HCT116 (cell line): Measurements from ENCODE around the gene TTLL3. TPM values are rescaled to one million over a fixed set of nuclear protein-coding genes. Genes with fewer than 3 reads are reported as not detected.
A peak's percentile ranks its signal among the peaks of the same experiment; 100 is the strongest.

Source experiments
- ATAC-seq: fragments of 200-7000 bp; cut with Tn5 transposase; 2 replicates; pipeline ENCODE4 v1.9.1; 2020; ENCODE audit warnings: mild to moderate bottlenecking, moderate library complexity
- BruUV-seq: library from RNA; stranded (reverse); fragments of 400-500 nt; replicated peaks from 2 replicates; lab custom pipeline; 2021; lab: Mats Ljungman, UMichigan
- CTCF ChIA-PET: fragments of 300-600 bp; sonication (Branson Sonifier 250); formaldehyde crosslinking; loops from one replicate; lab custom pipeline; 2021; ENCODE audit warnings: antibody characterized with exemption; lab: Charles Lee
- POLR2A ChIA-PET: fragments of 300-600, 350-600 bp; sonication (Branson Sonifier 250); formaldehyde crosslinking; loops from one replicate; lab custom pipeline; 2021; ENCODE audit warnings: antibody characterized with exemption; lab: Charles Lee
- RAD21 ChIA-PET, 2 experiments: fragments of 300-600 bp; sonication (Branson Sonifier 250); formaldehyde crosslinking; loops; one replicate each; lab custom pipeline; 2023; ENCODE audit warnings: low total read pairs in 2 of 2; ENCODE audit not compliant: uncharacterized antibody in 2 of 2, unreplicated experiment in 2 of 2, low non-redundant PET in 1 of 2; lab: Charles Lee
- DNase-seq: peaks from one replicate; pipeline ENCODE4 v3.0.0-alpha.2; 2010; ENCODE audit warnings: low read depth, low spot score
- H2AFZ ChIP-seq: fragments of 200-600 bp; shearing (Covaris generic), sonication (generic); 2 replicates; pipeline ENCODE4 v1.6.1; 2017; ENCODE audit warnings: low read depth, mixed run types, mixed read lengths, antibody characterized with exemption, low read length; ENCODE audit not compliant: poor library complexity, severe bottlenecking
- H3K27ac ChIP-seq: 2 replicates; pipeline ENCODE4 v1.5.1; 2012; ENCODE audit warnings: low read depth, low read length
- H3K27me3 ChIP-seq: fragments of 200-600 bp; sonication (generic); 2 replicates; pipeline ENCODE4 v1.6.1; 2016; ENCODE audit warnings: mixed run types, low read length, mixed read lengths; ENCODE audit not compliant: insufficient read depth
- H3K36me3 ChIP-seq, 2 experiments: fragments of 200-500 bp in 1 of 2; fragments of 200-600 bp in 1 of 2; sonication (Bioruptor generic) in 1 of 2; sonication (generic) in 1 of 2; 2 replicates each; pipeline versions ENCODE4 v1.5.1 to v1.6.1; 2014 to 2016; ENCODE audit warnings: low read length in 2 of 2, inconsistent platforms in 1 of 2, mixed read lengths in 1 of 2, mixed run types in 1 of 2; ENCODE audit not compliant: insufficient read depth in 2 of 2, control insufficient read depth in 1 of 2
- H3K4me1 ChIP-seq, 2 experiments: fragments of 200-600 bp in 1 of 2; sonication (generic) in 1 of 2; 2 replicates each; pipeline versions ENCODE4 v1.5.1 to v1.6.1; 2012 to 2017; ENCODE audit warnings: low read length in 2 of 2, inconsistent platforms in 1 of 2, mild to moderate bottlenecking in 1 of 2, mixed read lengths in 1 of 2, mixed run types in 1 of 2, moderate library complexity in 1 of 2; ENCODE audit not compliant: insufficient read depth in 2 of 2, control insufficient read depth in 1 of 2
- H3K4me2 ChIP-seq: fragments of 200-600 bp; sonication (generic); 2 replicates; pipeline ENCODE4 v1.6.1; 2017; ENCODE audit warnings: mixed run types, low read length, mixed read lengths
- H3K4me3 ChIP-seq, 2 experiments: fragments of 200-600 bp in 1 of 2; sonication (generic) in 1 of 2; replicated peaks in 1 of 2; 2 replicates each; pipeline ENCODE4 v1.5.1; 2011 to 2016; ENCODE audit warnings: low read length in 2 of 2, control low read depth in 1 of 2, low read depth in 1 of 2, mild to moderate bottlenecking in 1 of 2, mixed read lengths in 1 of 2, mixed run types in 1 of 2
- H3K79me2 ChIP-seq: fragments of 200-600 bp; sonication (generic); 2 replicates; pipeline ENCODE4 v1.6.1; 2017; ENCODE audit warnings: mild to moderate bottlenecking, mixed run types, low read length, moderate library complexity, mixed read lengths; ENCODE audit not compliant: insufficient read depth
- H3K9ac ChIP-seq: fragments of 200-600 bp; sonication (generic); 2 replicates; pipeline ENCODE4 v1.6.1; 2016; ENCODE audit warnings: low read length, mixed read lengths
- H3K9me2 ChIP-seq: fragments of 200-600 bp; sonication (generic), shearing (Covaris generic); 2 replicates; pipeline ENCODE4 v1.6.1; 2017; ENCODE audit warnings: mixed run types, mild to moderate bottlenecking, moderate library complexity; ENCODE audit not compliant: insufficient read depth
- H3K9me3 ChIP-seq, 2 experiments: fragments of 200-500 bp in 1 of 2; fragments of 200-600 bp in 1 of 2; sonication (Bioruptor generic) in 1 of 2; sonication (generic) in 1 of 2; 2 replicates each; pipeline ENCODE4 v1.6.1; 2014 to 2017; ENCODE audit warnings: low read length in 2 of 2, mixed read lengths in 2 of 2, inconsistent platforms in 1 of 2, low read depth in 1 of 2, mild to moderate bottlenecking in 1 of 2, mixed run types in 1 of 2, moderate library complexity in 1 of 2; ENCODE audit not compliant: control insufficient read depth in 1 of 2, insufficient read depth in 1 of 2
- H4K20me1 ChIP-seq: fragments of 200-600 bp; sonication (generic), shearing (Covaris generic); 2 replicates; pipeline ENCODE4 v1.6.1; 2017; ENCODE audit warnings: mixed run types, mild to moderate bottlenecking, moderate library complexity; ENCODE audit not compliant: insufficient read depth
- CEBPB ChIP-seq: IDR thresholded peaks from 2 replicates; pipeline ENCODE4 v1.6.1; 2012; ENCODE audit warnings: low read depth
- ELF1 ChIP-seq: IDR thresholded peaks from 2 replicates; pipeline ENCODE4 v1.6.1; 2012; ENCODE audit warnings: low read depth, borderline replicate concordance
- FOSL1 ChIP-seq: IDR thresholded peaks from 2 replicates; pipeline ENCODE4 v1.6.1; 2012; ENCODE audit warnings: low read depth
- JUND ChIP-seq: IDR thresholded peaks from 2 replicates; pipeline ENCODE4 v1.6.1; 2012
- POLR2A ChIP-seq: IDR thresholded peaks from 2 replicates; pipeline ENCODE4 v1.7.0; 2011; ENCODE audit warnings: borderline replicate concordance; ENCODE audit not compliant: insufficient read depth, insufficient read length; ENCODE audit errors: extremely low read depth
- POLR2AphosphoS5 ChIP-seq: IDR thresholded peaks from 2 replicates; pipeline ENCODE4 v1.6.1; 2011; ENCODE audit warnings: mild to moderate bottlenecking, low read depth, low read length, moderate library complexity
- RAD21 ChIP-seq: IDR thresholded peaks from 2 replicates; pipeline ENCODE4 v1.6.1; 2012; ENCODE audit warnings: low read depth, mild to moderate bottlenecking
- SIN3A ChIP-seq: IDR thresholded peaks from 2 replicates; pipeline ENCODE4 v1.6.1; 2012; ENCODE audit warnings: low read depth
- SP1 ChIP-seq: IDR thresholded peaks from 2 replicates; pipeline ENCODE4 v1.6.1; 2012; ENCODE audit warnings: low read depth
- TCF7L2 ChIP-seq: IDR thresholded peaks from 2 replicates; pipeline ENCODE4 v1.7.0; 2011; ENCODE audit warnings: borderline replicate concordance, inconsistent platforms; ENCODE audit not compliant: insufficient read depth, insufficient read length; ENCODE audit errors: extremely low read depth
- YY1 ChIP-seq: IDR thresholded peaks from 2 replicates; pipeline ENCODE4 v1.6.1; 2011; ENCODE audit warnings: low read length, low read depth, moderate library complexity, mild to moderate bottlenecking; ENCODE audit not compliant: insufficient replicate concordance; ENCODE audit errors: extremely low read depth
- ZFX ChIP-seq: fragments of 450-650 bp; IDR thresholded peaks from 2 replicates; pipeline ENCODE4 v1.6.1; 2017
- intact Hi-C: fragments of 100-400 bp; cut with micrococcal nuclease; formaldehyde crosslinking; loops from 2 replicates; pipeline ENCODE4 v1.10.0; 2022
- total RNA-seq: library from RNA; stranded (reverse); gene quantifications from one replicate; pipeline ENCODE4 v1.2.1, GENCODE V29; 2021; ENCODE audit not compliant: unreplicated experiment
- TF ChIP-seq, protein P1 (sequence below): IDR thresholded peaks from 2 replicates; pipeline ENCODE4 v1.6.1; 2011; ENCODE audit warnings: mild to moderate bottlenecking, low read length, moderate library complexity; ENCODE audit not compliant: insufficient replicate concordance; ENCODE audit errors: extremely low read depth
- TF ChIP-seq, protein P2 (sequence below): IDR thresholded peaks from 2 replicates; pipeline ENCODE4 v1.6.1; 2012

Gene TTLL3
- total RNA-seq, 1 experiment from 2014 or later: 40.3 TPM

DNA sequence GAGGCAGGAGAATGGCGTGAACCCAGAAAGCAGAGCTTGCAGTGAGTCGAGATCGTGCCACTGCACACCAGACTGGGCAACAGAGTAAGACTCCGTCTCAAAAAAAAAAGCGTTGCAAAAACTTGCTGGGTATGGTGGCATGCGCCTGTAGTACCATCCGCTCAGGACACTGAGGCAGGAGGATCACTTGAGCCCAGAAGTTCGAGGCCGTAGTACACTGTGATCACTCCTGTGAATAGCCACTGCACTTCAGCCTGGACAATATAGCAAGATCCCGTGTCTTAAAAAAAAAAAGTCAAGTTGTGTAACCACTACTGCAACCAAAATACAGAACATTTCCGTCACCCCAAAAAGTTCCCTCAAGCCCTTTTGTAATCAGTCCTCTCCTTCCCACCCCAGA lies 15.7 kb upstream of the TTLL3 start:
- ATAC-seq: no peak
- no peak overlapping the region for H3K27ac ChIP-seq
- CTCF ChIA-PET: no interaction called here
- POLR2A ChIA-PET: no interaction called here
- intact Hi-C loops: no loop called here
- H3K4me3 ChIP-seq: peak overlapping the region in 1 of 2 experiments; percentile 87; a peak in 2 of 4 replicates
- RAD21 ChIA-PET: no interaction called here
- no peak for DNase-seq
- peak overlapping the region; percentile 93 for H3K4me2 ChIP-seq
- no peaks in the 10 kb centered on the region for H3K9me3 ChIP-seq
- no TSS peak for BruUV-seq
- H3K9me2 ChIP-seq: no peaks in the 10 kb centered on the region
- no peak for TF ChIP-seq FOSL1
- no peak for TF ChIP-seq TCF7L2
- TF ChIP-seq, protein P1, sequence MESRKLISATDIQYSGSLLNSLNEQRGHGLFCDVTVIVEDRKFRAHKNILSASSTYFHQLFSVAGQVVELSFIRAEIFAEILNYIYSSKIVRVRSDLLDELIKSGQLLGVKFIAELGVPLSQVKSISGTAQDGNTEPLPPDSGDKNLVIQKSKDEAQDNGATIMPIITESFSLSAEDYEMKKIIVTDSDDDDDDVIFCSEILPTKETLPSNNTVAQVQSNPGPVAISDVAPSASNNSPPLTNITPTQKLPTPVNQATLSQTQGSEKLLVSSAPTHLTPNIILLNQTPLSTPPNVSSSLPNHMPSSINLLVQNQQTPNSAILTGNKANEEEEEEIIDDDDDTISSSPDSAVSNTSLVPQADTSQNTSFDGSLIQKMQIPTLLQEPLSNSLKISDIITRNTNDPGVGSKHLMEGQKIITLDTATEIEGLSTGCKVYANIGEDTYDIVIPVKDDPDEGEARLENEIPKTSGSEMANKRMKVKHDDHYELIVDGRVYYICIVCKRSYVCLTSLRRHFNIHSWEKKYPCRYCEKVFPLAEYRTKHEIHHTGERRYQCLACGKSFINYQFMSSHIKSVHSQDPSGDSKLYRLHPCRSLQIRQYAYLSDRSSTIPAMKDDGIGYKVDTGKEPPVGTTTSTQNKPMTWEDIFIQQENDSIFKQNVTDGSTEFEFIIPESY: no peak
- TF ChIP-seq SIN3A: no peak
- no peak for TF ChIP-seq POLR2A
- TF ChIP-seq, protein P2, sequence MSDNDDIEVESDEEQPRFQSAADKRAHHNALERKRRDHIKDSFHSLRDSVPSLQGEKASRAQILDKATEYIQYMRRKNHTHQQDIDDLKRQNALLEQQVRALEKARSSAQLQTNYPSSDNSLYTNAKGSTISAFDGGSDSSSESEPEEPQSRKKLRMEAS: no peak
- no peak for TF ChIP-seq ZFX
- no peak for TF ChIP-seq JUND
- TF ChIP-seq ELF1: no peak
- no peak for TF ChIP-seq YY1
- TF ChIP-seq RAD21: no peak
- TF ChIP-seq CEBPB: no peak
- no peak for TF ChIP-seq POLR2AphosphoS5
- TF ChIP-seq SP1: no peak
- H3K4me1 ChIP-seq: peaks cover 0 to 18% of the 10 kb centered on the region in 2 experiments; a peak in 3 of 4 replicates
- H3K79me2 ChIP-seq: peaks cover 64% of the 10 kb centered on the region
- H2AFZ ChIP-seq: no peak overlapping the region
- H3K27me3 ChIP-seq: no peaks in the 10 kb centered on the region
- H4K20me1 ChIP-seq: no peaks in the 10 kb centered on the region
- H3K36me3 ChIP-seq: peaks cover 24 to 36% of the 10 kb centered on the region in 2 experiments; a peak in 3 of 4 replicates
- no peak overlapping the region for H3K9ac ChIP-seq
